ENCODE results near the gene KIF26B.

DNA sequence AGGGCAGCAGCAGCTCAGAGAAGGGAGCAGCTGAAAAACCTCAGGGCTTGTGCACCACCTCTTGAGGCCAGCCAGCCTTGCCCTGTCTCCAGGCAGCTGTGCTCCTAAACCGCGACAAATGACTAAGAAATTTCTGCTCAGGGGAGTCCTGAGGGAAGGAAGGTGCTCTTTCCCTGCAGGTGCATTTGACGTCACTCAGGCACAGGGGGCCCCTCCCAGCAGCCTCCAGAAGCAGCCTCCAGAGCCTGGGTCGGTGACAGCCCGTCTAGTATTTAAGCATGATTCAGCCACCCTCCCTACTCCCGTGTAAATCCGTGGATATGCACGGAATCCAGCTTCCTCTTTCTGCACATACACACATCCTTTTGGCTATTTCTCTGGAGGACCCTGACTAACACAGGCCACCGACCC lies 560.5 kb downstream of the KIF26B start:
- TF ChIP-seq, protein P1, sequence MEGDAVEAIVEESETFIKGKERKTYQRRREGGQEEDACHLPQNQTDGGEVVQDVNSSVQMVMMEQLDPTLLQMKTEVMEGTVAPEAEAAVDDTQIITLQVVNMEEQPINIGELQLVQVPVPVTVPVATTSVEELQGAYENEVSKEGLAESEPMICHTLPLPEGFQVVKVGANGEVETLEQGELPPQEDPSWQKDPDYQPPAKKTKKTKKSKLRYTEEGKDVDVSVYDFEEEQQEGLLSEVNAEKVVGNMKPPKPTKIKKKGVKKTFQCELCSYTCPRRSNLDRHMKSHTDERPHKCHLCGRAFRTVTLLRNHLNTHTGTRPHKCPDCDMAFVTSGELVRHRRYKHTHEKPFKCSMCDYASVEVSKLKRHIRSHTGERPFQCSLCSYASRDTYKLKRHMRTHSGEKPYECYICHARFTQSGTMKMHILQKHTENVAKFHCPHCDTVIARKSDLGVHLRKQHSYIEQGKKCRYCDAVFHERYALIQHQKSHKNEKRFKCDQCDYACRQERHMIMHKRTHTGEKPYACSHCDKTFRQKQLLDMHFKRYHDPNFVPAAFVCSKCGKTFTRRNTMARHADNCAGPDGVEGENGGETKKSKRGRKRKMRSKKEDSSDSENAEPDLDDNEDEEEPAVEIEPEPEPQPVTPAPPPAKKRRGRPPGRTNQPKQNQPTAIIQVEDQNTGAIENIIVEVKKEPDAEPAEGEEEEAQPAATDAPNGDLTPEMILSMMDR (IDR thresholded peaks at IDR 0.05), result no peak
- no peak for TF ChIP-seq POLR2A (IDR thresholded peaks at IDR 0.05)
